Mesenchymal stem cell (in vitro differentiated cells and primary cell): ENCODE data around the gene KIAA0513.

ENCODE experiments used
- DNase-seq: peaks from one replicate; pipeline ENCODE4 v3.0.0-alpha.2; 2013
- H2AFZ ChIP-seq: one replicate; pipeline ENCODE4 v1.6.1; 2013; ENCODE audit warnings: low read depth, mild to moderate bottlenecking, control low read depth, inconsistent platforms, low read length, moderate library complexity
- H2AK5ac ChIP-seq: 2 replicates; pipeline ENCODE4 v1.6.1; 2013; ENCODE audit warnings: low read length, moderate library complexity, mild to moderate bottlenecking, inconsistent platforms; ENCODE audit not compliant: severe bottlenecking
- H2BK120ac ChIP-seq: one replicate; pipeline ENCODE4 v1.6.1; 2013; ENCODE audit warnings: low read depth, mild to moderate bottlenecking, inconsistent platforms, low read length, moderate library complexity
- H2BK12ac ChIP-seq, 2 experiments: one replicate each; pipeline ENCODE4 v1.6.1; 2013; ENCODE audit warnings: inconsistent platforms in 2 of 2, low read length in 2 of 2, mild to moderate bottlenecking in 2 of 2, moderate library complexity in 2 of 2, control low read depth in 1 of 2
- H2BK15ac ChIP-seq: one replicate; pipeline ENCODE4 v1.6.1; 2013; ENCODE audit warnings: mild to moderate bottlenecking, low read depth, inconsistent platforms; ENCODE audit not compliant: poor library complexity, severe bottlenecking
- H2BK5ac ChIP-seq: 2 replicates; pipeline ENCODE4 v1.6.1; 2013; ENCODE audit warnings: low read depth, mild to moderate bottlenecking, low read length, control low read depth, inconsistent platforms; ENCODE audit not compliant: poor library complexity, severe bottlenecking
- H3K14ac ChIP-seq, 2 experiments: one replicate each; pipeline ENCODE4 v1.6.1; 2013; ENCODE audit warnings: inconsistent platforms in 2 of 2, low read length in 2 of 2, control low read depth in 1 of 2, mild to moderate bottlenecking in 1 of 2, moderate library complexity in 1 of 2
- H3K18ac ChIP-seq, 2 experiments: one replicate each; pipeline ENCODE4 v1.6.1; 2013; ENCODE audit warnings: inconsistent platforms in 2 of 2, low read length in 2 of 2, control low read depth in 1 of 2, low read depth in 1 of 2, mild to moderate bottlenecking in 1 of 2
- H3K23ac ChIP-seq, 2 experiments: one replicate each; pipeline ENCODE4 v1.6.1; 2013; ENCODE audit warnings: inconsistent platforms in 2 of 2, low read length in 2 of 2, mild to moderate bottlenecking in 2 of 2, moderate library complexity in 2 of 2, control low read depth in 1 of 2
- H3K27ac ChIP-seq: 2 replicates; pipeline ENCODE4 v1.5.1; 2013; ENCODE audit warnings: mild to moderate bottlenecking, moderate library complexity, low read length, control low read depth, inconsistent platforms; ENCODE audit not compliant: poor library complexity, severe bottlenecking
- H3K27me3 ChIP-seq, 2 experiments: 2 replicates each; pipeline versions ENCODE4 v1.6.1 to v1.7.0; 2013; ENCODE audit warnings: low read length in 2 of 2, mild to moderate bottlenecking in 2 of 2, moderate library complexity in 2 of 2, control low read depth in 1 of 2, inconsistent platforms in 1 of 2; ENCODE audit not compliant: control insufficient read depth in 1 of 2, insufficient read depth in 1 of 2
- H3K36me3 ChIP-seq, 2 experiments: 2 replicates each; pipeline versions ENCODE4 v1.6.1 to v1.7.0; 2013; ENCODE audit warnings: low read length in 2 of 2, control low read depth in 1 of 2, inconsistent platforms in 1 of 2, low read depth in 1 of 2, mild to moderate bottlenecking in 1 of 2; ENCODE audit not compliant: insufficient read depth in 2 of 2, control insufficient read depth in 1 of 2
- H3K4ac ChIP-seq, 2 experiments: one replicate each; pipeline ENCODE4 v1.6.1; 2013; ENCODE audit warnings: inconsistent platforms in 2 of 2, low read length in 2 of 2, mild to moderate bottlenecking in 2 of 2, moderate library complexity in 2 of 2, control low read depth in 1 of 2, low read depth in 1 of 2
- H3K4me1 ChIP-seq: 2 replicates; pipeline ENCODE4 v1.6.1; 2013; ENCODE audit warnings: low read depth, low read length, control low read depth; ENCODE audit not compliant: control insufficient read depth, insufficient read depth
- H3K4me2 ChIP-seq: 2 replicates; pipeline ENCODE4 v1.6.1; 2013; ENCODE audit warnings: low read length, mild to moderate bottlenecking, inconsistent platforms; ENCODE audit not compliant: poor library complexity, severe bottlenecking
- H3K4me3 ChIP-seq, 2 experiments: 2 replicates each; pipeline versions ENCODE4 v1.5.1 to v1.7.0; 2013; ENCODE audit warnings: low read length in 2 of 2, mild to moderate bottlenecking in 2 of 2, control low read depth in 1 of 2, low read depth in 1 of 2; ENCODE audit not compliant: insufficient read depth in 1 of 2
- H3K79me1 ChIP-seq: replicated peaks from 2 replicates; pipeline ENCODE4 v1.6.1; 2013; ENCODE audit warnings: mild to moderate bottlenecking, control low read depth, low read length, inconsistent platforms; ENCODE audit not compliant: poor library complexity, severe bottlenecking
- H3K9ac ChIP-seq: 2 replicates; pipeline ENCODE4 v1.7.0; 2013; ENCODE audit warnings: mild to moderate bottlenecking, low read length, moderate library complexity
- H3K9me3 ChIP-seq: 2 replicates; pipeline ENCODE4 v1.7.0; 2013; ENCODE audit warnings: mild to moderate bottlenecking, low read length; ENCODE audit not compliant: control insufficient read depth
- H4K8ac ChIP-seq: one replicate; pipeline ENCODE4 v1.6.1; 2013; ENCODE audit warnings: inconsistent platforms, mild to moderate bottlenecking, low read length, moderate library complexity
- H4K91ac ChIP-seq: one replicate; pipeline ENCODE4 v1.6.1; 2013; ENCODE audit warnings: mild to moderate bottlenecking, low read length, inconsistent platforms
- WGBS: methylation state at CpG from one replicate; pipeline ENCODE4 v1.1.7; 2013; ENCODE audit warnings: mixed read lengths; 5-methylcytosine and 5-hydroxymethylcytosine counted together

The KIAA0513 gene

DNA sequence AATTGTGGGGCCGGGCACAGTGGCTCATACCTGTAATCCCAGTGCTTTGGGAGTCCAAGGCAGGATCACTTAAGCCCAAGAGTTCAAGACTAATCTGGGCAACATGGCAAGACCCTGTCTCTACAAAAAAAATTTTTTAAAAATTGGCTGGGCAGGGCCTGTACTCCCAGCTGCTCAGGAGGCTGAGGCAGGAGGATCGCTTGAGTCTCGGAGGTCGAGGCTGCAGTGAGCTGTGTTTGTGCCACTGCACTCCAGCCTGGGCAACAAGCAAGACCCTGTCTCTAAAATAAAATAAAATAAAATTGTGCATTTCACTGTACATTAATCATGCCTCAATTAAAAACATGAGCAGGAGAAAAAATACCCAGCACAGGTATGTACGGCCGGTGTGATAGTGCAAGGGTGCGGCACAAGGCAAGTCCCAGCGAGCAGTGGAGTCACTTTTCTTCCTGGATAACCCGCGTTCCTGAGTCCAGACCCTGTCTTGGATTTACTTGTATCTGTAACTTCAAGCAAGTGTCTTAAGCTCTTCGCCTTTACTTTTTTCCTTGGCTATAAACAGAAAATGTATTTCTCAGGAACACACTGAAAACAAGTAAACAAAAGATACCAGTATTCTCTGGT, 27.6 kb upstream of the KIAA0513 start:
- no peak overlapping the region for H4K8ac ChIP-seq
- peaks cover 42% of the 10 kb centered on the region for H3K4me1 ChIP-seq
- H3K14ac ChIP-seq = no peak overlapping the region
- no peak overlapping the region for H3K4me3 ChIP-seq
- H3K9me3 ChIP-seq = no peaks in the 10 kb centered on the region
- H3K79me1 ChIP-seq = no peaks in the 10 kb centered on the region
- H2AFZ ChIP-seq = no peak overlapping the region
- H3K36me3 ChIP-seq = peaks cover 12 to 30% of the 10 kb centered on the region in 2 experiments
- no peaks in the 10 kb centered on the region for H3K27me3 ChIP-seq
- no peak overlapping the region for H2BK15ac ChIP-seq
- H3K4me2 ChIP-seq = no peak overlapping the region
- WGBS = 87% methylated on average over 11 of the region's 11 CpGs
- no peak overlapping the region for H4K91ac ChIP-seq
- H3K9ac ChIP-seq = peak overlapping the region; percentile 39
- no peak overlapping the region for H2BK12ac ChIP-seq
- H2BK5ac ChIP-seq = peak overlapping the region; percentile 26
- H2BK120ac ChIP-seq = peak overlapping the region; percentile 24
- DNase-seq = no peak
- no peak overlapping the region for H3K23ac ChIP-seq
- H3K4ac ChIP-seq = peak overlapping the region in 1 of 2 experiments; percentile 47
- H3K27ac ChIP-seq = peak overlapping the region; percentile 65
- peak overlapping the region; percentile 49 to 50 for H3K18ac ChIP-seq
- H2AK5ac ChIP-seq = peak overlapping the region; percentile 78

DNA sequence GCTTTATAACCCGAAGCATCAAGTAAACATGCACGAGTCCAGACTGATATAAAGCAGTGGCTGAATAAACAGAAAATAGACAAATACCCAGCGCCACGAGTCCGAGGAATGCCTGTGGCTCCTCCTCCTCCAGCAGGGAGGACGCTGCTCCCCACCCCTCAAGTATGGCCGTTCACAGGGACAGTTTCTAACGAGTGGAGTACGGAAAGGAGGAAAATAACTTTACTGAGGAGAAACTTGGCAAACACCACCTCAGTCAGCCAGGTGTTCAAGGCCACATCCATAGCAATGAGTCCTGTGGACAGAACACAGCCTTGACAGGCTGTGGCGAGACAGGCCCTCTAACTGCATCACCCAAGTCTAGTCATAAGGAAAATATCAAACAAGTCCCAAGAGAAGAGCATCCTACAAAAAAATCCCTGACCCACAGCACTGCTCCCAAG, 25.5 kb upstream of the KIAA0513 start:
- no peak overlapping the region for H2BK120ac ChIP-seq
- no peak overlapping the region for H2BK12ac ChIP-seq
- H3K4me2 ChIP-seq = no peak overlapping the region
- H3K23ac ChIP-seq = no peak overlapping the region
- peak overlapping the region; percentile 87 for H2AK5ac ChIP-seq
- H3K27me3 ChIP-seq = no peaks in the 10 kb centered on the region
- H3K9ac ChIP-seq = peak overlapping the region; percentile 89
- H3K36me3 ChIP-seq = peaks cover 7 to 17% of the 10 kb centered on the region in 2 experiments
- no peak overlapping the region for H2BK15ac ChIP-seq
- peak overlapping the region in 1 of 2 experiments; percentile 69 for H3K4me3 ChIP-seq
- H3K79me1 ChIP-seq = no peaks in the 10 kb centered on the region
- H3K9me3 ChIP-seq = no peaks in the 10 kb centered on the region
- peak overlapping the region; percentile 4 for H3K27ac ChIP-seq
- H3K18ac ChIP-seq = peak overlapping the region; percentile 14 to 37
- no peak overlapping the region for H2AFZ ChIP-seq
- no peak for DNase-seq
- H3K4ac ChIP-seq = no peak overlapping the region
- H3K14ac ChIP-seq = no peak overlapping the region
- no peak overlapping the region for H2BK5ac ChIP-seq
- H4K8ac ChIP-seq = peak overlapping the region; percentile 47
- H3K4me1 ChIP-seq = peaks cover 40% of the 10 kb centered on the region
- 87% methylated on average over 10 of the region's 10 CpGs for WGBS
- peak overlapping the region; percentile 9 for H4K91ac ChIP-seq

DNA sequence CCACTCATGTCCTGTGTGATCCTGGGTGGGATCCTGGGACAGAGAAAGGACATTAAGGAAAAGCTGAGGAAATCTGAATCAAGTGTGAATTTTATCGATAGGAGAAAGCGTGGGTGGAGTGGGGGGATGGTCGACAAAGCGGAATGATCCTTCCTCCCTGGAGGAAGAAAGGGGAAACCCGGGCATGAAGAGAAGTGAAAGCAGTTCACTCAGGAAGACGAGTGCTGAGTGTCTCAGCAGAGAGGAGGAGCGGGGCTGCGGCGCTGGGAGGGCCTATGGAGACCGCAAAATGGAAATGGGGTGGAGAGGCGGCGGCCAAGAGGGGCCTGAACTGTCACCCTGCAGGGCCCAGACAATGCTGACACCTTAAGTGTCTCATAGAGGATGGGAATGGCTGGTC, 25.0 kb upstream of the KIAA0513 start:
- peak overlapping the region; percentile 17 for H3K27ac ChIP-seq
- peaks cover 7 to 17% of the 10 kb centered on the region in 2 experiments for H3K36me3 ChIP-seq
- H3K27me3 ChIP-seq = no peaks in the 10 kb centered on the region
- no peak overlapping the region for H3K23ac ChIP-seq
- no peaks in the 10 kb centered on the region for H3K79me1 ChIP-seq
- no peak overlapping the region for H2BK5ac ChIP-seq
- H3K18ac ChIP-seq = peak overlapping the region in 1 of 2 experiments; percentile 35
- peaks cover 40% of the 10 kb centered on the region for H3K4me1 ChIP-seq
- no peaks in the 10 kb centered on the region for H3K9me3 ChIP-seq
- H3K4me2 ChIP-seq = no peak overlapping the region
- 86% methylated on average over 10 of the region's 12 CpGs for WGBS
- H3K4me3 ChIP-seq = peak overlapping the region in 1 of 2 experiments; percentile 69
- H4K8ac ChIP-seq = peak overlapping the region; percentile 19
- H4K91ac ChIP-seq = peak overlapping the region; percentile 91
- no peak for DNase-seq
- H2BK120ac ChIP-seq = no peak overlapping the region
- H2BK12ac ChIP-seq = peak overlapping the region; percentile 14 to 32
- peak overlapping the region; percentile 89 for H3K9ac ChIP-seq
- no peak overlapping the region for H3K14ac ChIP-seq
- no peak overlapping the region for H2AFZ ChIP-seq
- no peak overlapping the region for H2BK15ac ChIP-seq
- H3K4ac ChIP-seq = no peak overlapping the region
- peak overlapping the region; percentile 87 for H2AK5ac ChIP-seq

DNA sequence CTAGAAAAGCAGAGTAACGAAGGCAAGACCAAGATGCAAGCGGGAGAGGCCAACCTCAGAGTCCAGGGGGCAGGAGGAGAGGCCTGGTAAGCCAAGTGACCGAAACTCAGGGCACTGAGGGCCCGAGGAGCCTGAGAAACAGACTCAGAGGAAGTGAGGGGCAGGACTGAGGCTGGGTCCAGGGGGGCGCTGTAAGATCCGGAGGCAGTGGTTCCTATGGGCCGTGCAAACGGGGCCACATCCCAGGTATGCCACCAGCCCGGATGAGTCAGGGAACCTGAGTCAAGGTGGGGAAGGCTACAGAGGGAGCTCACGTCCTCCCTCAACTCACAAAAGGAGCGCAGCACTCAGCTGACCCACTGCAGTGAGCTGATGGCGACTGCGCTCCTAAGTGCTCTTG, 24.5 kb upstream of the KIAA0513 start:
- H4K91ac ChIP-seq = peak overlapping the region; percentile 91
- H2AK5ac ChIP-seq = peak overlapping the region; percentile 87
- no peak overlapping the region for H3K23ac ChIP-seq
- peak overlapping the region in 1 of 2 experiments; percentile 95 for H3K4ac ChIP-seq
- peak overlapping the region; percentile 14 to 65 for H2BK12ac ChIP-seq
- H3K36me3 ChIP-seq = peaks cover 7 to 19% of the 10 kb centered on the region in 2 experiments
- H3K4me2 ChIP-seq = no peak overlapping the region
- no peaks in the 10 kb centered on the region for H3K27me3 ChIP-seq
- H3K79me1 ChIP-seq = no peaks in the 10 kb centered on the region
- H3K4me3 ChIP-seq = peak overlapping the region in 1 of 2 experiments; percentile 69
- no peaks in the 10 kb centered on the region for H3K9me3 ChIP-seq
- H2BK15ac ChIP-seq = peak overlapping the region; percentile 33
- no peak for DNase-seq
- peaks cover 42% of the 10 kb centered on the region for H3K4me1 ChIP-seq
- peak overlapping the region; percentile 17 for H3K27ac ChIP-seq
- H3K14ac ChIP-seq = no peak overlapping the region
- H2BK5ac ChIP-seq = no peak overlapping the region
- peak overlapping the region; percentile 89 for H3K9ac ChIP-seq
- H2AFZ ChIP-seq = no peak overlapping the region
- peak overlapping the region; percentile 81 for H4K8ac ChIP-seq
- peak overlapping the region; percentile 12 for H2BK120ac ChIP-seq
- WGBS = 92% methylated on average over 13 of the region's 13 CpGs
- peak overlapping the region in 1 of 2 experiments; percentile 55 for H3K18ac ChIP-seq
